GM12872 (cell line): Measurements from ENCODE around the gene MXI1.

Source experiments
- TF ChIP-seq, protein P1 (sequence below): IDR thresholded peaks from 3 replicates; pipeline ENCODE4 v1.5.1; 2011; ENCODE audit warnings: low read depth, mild to moderate bottlenecking, low read length, moderate library complexity; ENCODE audit not compliant: insufficient read depth

The MXI1 gene

DNA sequence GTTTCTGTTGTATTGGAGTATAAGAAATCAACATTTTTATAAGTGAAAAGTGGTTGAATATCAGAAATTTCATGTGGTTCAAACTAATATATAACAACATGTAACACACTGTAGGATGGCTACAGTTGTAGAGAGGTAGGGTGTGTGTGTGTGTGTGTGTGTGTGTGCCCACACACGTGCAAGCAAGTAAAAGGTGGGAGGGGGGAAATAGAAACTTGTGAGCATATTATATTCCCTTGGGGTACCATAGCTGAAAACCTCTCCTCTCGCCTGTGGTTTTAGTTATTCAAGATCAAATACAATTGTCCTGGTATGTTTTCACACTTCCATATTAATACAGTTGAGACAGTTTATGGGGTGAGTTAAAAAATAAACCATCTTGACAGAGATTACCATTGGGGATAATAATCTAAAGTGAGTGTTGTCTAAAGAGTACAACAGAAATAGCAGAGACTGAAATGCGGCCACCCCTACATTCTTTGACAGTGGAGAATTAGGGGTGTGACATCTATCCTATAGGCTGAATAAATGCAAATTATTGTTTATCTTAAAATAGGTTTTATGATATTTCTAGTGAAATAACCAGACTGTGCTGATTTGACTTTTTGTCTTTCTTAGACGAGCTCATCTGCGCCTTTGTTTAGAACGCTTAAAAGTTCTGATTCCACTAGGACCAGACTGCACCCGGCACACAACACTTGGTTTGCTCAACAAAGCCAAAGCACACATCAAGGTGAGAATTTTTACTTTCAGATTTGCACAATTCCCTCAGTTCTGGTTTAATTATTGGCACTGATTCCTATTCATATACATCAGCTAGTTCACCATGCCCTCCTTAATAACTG, 71.4 kb downstream of the MXI1 start:
- TF ChIP-seq, protein P1, sequence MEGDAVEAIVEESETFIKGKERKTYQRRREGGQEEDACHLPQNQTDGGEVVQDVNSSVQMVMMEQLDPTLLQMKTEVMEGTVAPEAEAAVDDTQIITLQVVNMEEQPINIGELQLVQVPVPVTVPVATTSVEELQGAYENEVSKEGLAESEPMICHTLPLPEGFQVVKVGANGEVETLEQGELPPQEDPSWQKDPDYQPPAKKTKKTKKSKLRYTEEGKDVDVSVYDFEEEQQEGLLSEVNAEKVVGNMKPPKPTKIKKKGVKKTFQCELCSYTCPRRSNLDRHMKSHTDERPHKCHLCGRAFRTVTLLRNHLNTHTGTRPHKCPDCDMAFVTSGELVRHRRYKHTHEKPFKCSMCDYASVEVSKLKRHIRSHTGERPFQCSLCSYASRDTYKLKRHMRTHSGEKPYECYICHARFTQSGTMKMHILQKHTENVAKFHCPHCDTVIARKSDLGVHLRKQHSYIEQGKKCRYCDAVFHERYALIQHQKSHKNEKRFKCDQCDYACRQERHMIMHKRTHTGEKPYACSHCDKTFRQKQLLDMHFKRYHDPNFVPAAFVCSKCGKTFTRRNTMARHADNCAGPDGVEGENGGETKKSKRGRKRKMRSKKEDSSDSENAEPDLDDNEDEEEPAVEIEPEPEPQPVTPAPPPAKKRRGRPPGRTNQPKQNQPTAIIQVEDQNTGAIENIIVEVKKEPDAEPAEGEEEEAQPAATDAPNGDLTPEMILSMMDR = no peak

DNA sequence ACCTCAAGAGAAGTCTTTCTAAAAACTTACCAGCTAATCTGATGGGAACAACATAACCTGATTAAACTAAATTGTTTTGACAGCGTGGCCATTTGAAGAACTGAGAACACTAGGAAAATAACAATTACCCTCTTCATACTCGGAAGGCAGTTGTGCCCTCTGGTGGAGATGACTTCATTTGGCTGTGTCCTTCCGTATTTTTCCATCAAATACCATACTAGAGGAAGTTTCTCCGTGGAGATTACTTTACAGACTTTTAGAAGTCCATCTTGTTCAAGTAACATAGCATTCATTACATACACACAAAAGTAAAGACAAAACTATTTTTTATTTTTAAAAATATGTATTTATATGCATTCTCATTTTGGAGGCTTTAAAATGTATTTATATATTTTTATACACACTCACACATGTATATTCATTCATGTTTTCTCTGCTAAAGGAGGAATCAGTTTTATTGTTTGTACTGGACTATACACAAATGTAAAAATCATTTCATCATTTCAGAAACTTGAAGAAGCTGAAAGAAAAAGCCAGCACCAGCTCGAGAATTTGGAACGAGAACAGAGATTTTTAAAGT, 72.1 kb downstream of the MXI1 start:
- TF ChIP-seq, protein P1 = peak; percentile 65

DNA sequence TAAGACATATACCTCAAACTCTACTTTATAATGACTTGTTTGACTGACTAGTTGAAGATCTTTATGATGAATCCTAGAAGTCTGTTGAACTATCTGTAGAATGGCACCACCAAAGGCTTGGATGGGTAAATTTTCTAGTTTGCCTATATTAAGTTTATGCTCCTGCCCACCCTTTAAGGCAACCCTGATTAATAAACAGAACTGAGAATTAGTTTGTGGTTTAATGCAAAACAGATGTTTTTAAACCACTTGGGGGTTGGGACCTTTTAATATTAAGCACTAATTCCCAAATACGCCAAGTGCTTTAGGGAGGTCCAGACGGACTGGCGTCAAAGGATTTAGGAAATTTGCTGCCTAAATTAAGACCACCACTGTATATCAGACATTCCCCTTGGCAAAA, 76.9 kb downstream of the MXI1 start:
- TF ChIP-seq, protein P1 = no peak

DNA sequence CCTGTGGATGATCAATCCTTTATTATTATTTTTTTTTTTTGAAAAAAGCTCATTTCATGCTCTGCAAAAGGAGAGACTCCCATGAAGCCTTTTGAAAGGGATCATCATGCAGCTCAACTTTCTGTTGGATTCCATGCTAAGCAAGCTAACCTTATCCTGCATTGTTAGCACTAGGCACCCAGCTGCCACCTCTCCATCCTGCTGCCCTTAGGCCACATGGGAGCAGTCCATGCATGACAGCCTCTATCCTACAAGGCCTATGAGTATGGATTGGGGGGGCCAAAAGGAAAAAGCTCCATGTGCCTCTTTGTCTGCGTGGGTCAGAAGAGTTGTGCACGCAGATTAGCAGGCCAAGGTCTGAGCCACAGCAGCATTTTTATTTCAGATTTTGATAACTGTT, 78.1 kb downstream of the MXI1 start:
- TF ChIP-seq, protein P1 = no peak

DNA sequence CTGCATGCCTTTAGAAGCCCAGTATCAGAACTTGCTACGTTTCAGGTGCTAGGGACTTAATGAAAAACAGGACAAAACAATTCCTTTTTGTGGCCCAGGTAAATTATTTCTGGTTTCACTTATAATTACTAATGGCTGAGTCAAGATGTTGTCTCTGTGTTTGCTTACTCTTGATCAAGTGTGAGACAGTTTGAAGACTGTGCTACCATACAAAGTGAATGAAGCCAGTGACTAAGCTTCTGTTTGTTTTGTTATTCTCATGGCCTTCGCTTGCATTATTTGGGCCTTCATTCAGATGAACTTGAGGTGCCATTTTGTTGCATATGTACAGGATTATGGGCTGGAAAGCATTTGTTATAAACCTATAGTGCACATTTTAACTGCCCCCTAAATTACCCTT, 79.4 kb downstream of the MXI1 start:
- TF ChIP-seq, protein P1 = no peak

DNA sequence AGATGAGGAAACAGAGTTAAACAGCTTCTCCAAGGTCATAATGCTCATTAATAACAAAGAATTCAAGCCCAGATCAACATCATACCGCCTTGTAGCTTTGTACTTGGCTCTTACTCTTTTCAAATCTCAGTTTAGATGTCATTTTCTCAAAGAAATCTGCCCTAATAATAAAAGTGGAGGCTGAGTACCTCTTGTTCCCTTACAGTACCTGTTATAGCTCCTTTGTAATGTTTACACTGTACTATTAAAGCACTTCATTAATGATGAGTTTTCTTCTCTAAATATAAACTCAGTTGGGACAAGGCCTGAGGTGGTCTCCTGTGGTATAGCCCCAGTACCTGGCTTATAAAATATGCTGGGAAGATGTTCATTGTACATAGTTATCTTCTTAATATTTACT, 89.6 kb downstream of the MXI1 start:
- TF ChIP-seq, protein P1 = no peak

DNA sequence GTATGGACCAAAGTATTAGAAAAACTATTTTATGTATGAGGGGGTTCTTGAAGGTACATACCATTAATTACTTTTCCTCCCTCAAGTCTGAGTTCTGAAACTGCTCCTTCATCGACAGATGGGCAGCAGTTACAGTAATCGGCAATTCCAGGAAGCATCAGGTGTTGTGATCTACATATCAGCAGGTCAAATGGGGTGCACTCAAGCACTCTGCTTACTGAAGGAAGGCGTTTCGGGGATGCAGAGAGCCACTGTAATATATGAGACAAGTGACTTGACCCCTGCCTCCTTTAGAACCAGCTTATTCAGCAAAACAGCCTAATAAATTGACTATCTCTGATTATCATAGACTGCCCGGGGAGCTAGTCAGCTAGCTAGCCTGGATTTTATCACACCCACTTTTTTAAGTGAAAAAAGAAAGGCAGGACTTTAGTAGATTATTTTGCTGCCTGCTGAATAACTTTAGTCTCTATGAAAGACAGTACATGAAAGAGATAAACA, 93.1 kb downstream of the MXI1 start:
- TF ChIP-seq, protein P1 = no peak
